Hepatocyte (in vitro differentiated cells): ENCODE results near the gene RUNX1. TPM values are rescaled to one million over a fixed set of nuclear protein-coding genes. Genes with fewer than 3 reads are reported as not detected.

Source experiments
- DNase-seq: peaks from one replicate; pipeline ENCODE4 v3.0.0-alpha.2; 2016; ENCODE audit warnings: low spot score
- H2AFZ ChIP-seq: fragments of 200-600 bp; sonication (generic); 2 replicates; pipeline ENCODE4 v1.6.0; 2016; ENCODE audit warnings: antibody characterized with exemption, mild to moderate bottlenecking
- H3K27ac ChIP-seq: fragments of 200-600 bp; sonication (generic); 2 replicates; pipeline ENCODE4 v1.5.1; 2016; ENCODE audit warnings: mild to moderate bottlenecking
- H3K27me3 ChIP-seq: fragments of 200-600 bp; sonication (generic); 2 replicates; pipeline ENCODE4 v1.6.1; 2016
- H3K36me3 ChIP-seq: fragments of 200-600 bp; sonication (generic); replicated peaks from 2 replicates; pipeline ENCODE4 v1.5.1; 2016; ENCODE audit warnings: low read depth; ENCODE audit not compliant: insufficient read depth
- H3K4me1 ChIP-seq: fragments of 200-600 bp; sonication (generic); 2 replicates; pipeline ENCODE4 v1.5.1; 2016; ENCODE audit warnings: mild to moderate bottlenecking, moderate library complexity; ENCODE audit not compliant: insufficient read depth
- H3K4me2 ChIP-seq: fragments of 200-600 bp; sonication (generic); 2 replicates; pipeline ENCODE4 v1.6.0; 2016
- H3K4me3 ChIP-seq: fragments of 200-600 bp; sonication (generic); 2 replicates; pipeline ENCODE4 v1.5.1; 2016; ENCODE audit warnings: mild to moderate bottlenecking
- H3K79me2 ChIP-seq: fragments of 200-600 bp; sonication (generic); 2 replicates; pipeline ENCODE4 v1.6.0; 2017; ENCODE audit warnings: mild to moderate bottlenecking
- H3K9me2 ChIP-seq: fragments of 200-600 bp; sonication (generic); replicated peaks from 2 replicates; pipeline ENCODE4 v1.6.0; 2017; ENCODE audit warnings: mild to moderate bottlenecking; ENCODE audit not compliant: insufficient read depth
- H3K9me3 ChIP-seq: fragments of 200-600 bp; sonication (generic); 2 replicates; pipeline ENCODE4 v1.5.1; 2016; ENCODE audit warnings: low read depth, mild to moderate bottlenecking
- H4K20me1 ChIP-seq: fragments of 200-600 bp; sonication (generic); 2 replicates; pipeline ENCODE4 v1.6.0; 2016; ENCODE audit warnings: mild to moderate bottlenecking; ENCODE audit not compliant: insufficient read depth, poor library complexity, severe bottlenecking
- CTCF ChIP-seq: fragments of 200-600 bp; sonication (generic); IDR thresholded peaks from 2 replicates; pipeline ENCODE4 v1.5.1; 2016; ENCODE audit warnings: antibody characterized with exemption, mild to moderate bottlenecking; ENCODE audit not compliant: poor library complexity
- EZH2 ChIP-seq: fragments of 200-600 bp; sonication (generic); IDR thresholded peaks from 2 replicates; pipeline ENCODE4 v1.6.1; 2016; ENCODE audit warnings: antibody characterized with exemption, mild to moderate bottlenecking, borderline replicate concordance
- EZH2phosphoT487 ChIP-seq: fragments of 200-600 bp; sonication (generic); IDR thresholded peaks from one replicate; pipeline ENCODE4 v1.6.1; 2018; ENCODE audit warnings: antibody characterized with exemption, mild to moderate bottlenecking, low read depth, moderate library complexity; ENCODE audit not compliant: unreplicated experiment, severe bottlenecking
- WGBS: methylation state at CpG from one replicate; pipeline ENCODE4 v1.1.6; 2016; ENCODE audit warnings: low lambda C conversion rate; ENCODE audit errors: missing lambda C conversion rate; 5-methylcytosine and 5-hydroxymethylcytosine counted together
- polyA plus RNA-seq: library from polyadenylated mRNA; unstranded; fragments of >200 nt; fragmentation: Nextera tagmentation; extraction: Ambion mirVana; gene quantifications from 2 replicates; pipeline ENCODE4 v1.2.1, GENCODE V29; 2016
- total RNA-seq: library from RNA; depleted of rRNA; stranded (reverse); fragments of >200 nt; gene quantifications from 2 replicates; pipeline ENCODE4 v1.2.3, GENCODE V29; 2014

RUNX1 gene
- total and polyA plus RNA-seq, 2 experiments from 2014 or later, result 8.5 to 10.9 TPM

GRCh38 chr21:34782506-34783360, 266.4 kb downstream of the RUNX1 start:
- H3K4me2 ChIP-seq, result no peak overlapping the region
- DNase-seq, result no peak
- H3K4me3 ChIP-seq, result no peak overlapping the region
- no peaks in the 10 kb centered on the region for H3K27me3 ChIP-seq
- no peaks in the 10 kb centered on the region for H3K4me1 ChIP-seq
- H3K36me3 ChIP-seq, result no peaks in the 10 kb centered on the region
- no peaks in the 10 kb centered on the region for H3K79me2 ChIP-seq
- 69% methylated on average over 11 of the region's 11 CpGs for whole genome bisulfite sequencing
- no peak overlapping the region for H2AFZ ChIP-seq
- H3K9me3 ChIP-seq, result no peaks in the 10 kb centered on the region
- H3K9me2 ChIP-seq, result no peaks in the 10 kb centered on the region
- H3K27ac ChIP-seq, result no peak overlapping the region
- TF ChIP-seq CTCF, result no peak
- TF ChIP-seq EZH2phosphoT487, result no peak
- no peak for TF ChIP-seq EZH2
- H4K20me1 ChIP-seq, result no peaks in the 10 kb centered on the region

- H3K9me3 ChIP-seq, result no peaks in the 10 kb centered on the region
- no peak overlapping the region for H2AFZ ChIP-seq
- no peak for DNase-seq
- TF ChIP-seq CTCF, result no peak
- H3K27ac ChIP-seq, result no peak overlapping the region
- H3K27me3 ChIP-seq, result no peaks in the 10 kb centered on the region
- no peaks in the 10 kb centered on the region for H3K4me1 ChIP-seq
- H3K4me2 ChIP-seq, result no peak overlapping the region
- H3K36me3 ChIP-seq, result no peaks in the 10 kb centered on the region
- no peaks in the 10 kb centered on the region for H3K9me2 ChIP-seq
- WGBS, result 80% methylated on average over 7 of the region's 7 CpGs
- no peaks in the 10 kb centered on the region for H3K79me2 ChIP-seq
- H4K20me1 ChIP-seq, result no peaks in the 10 kb centered on the region
- no peak overlapping the region for H3K4me3 ChIP-seq
These were observed 267.6 kb downstream of the RUNX1 start for GRCh38 chr21:34781526-34781925.

- H3K27me3 ChIP-seq, result no peaks in the 10 kb centered on the region
- H3K9me3 ChIP-seq, result no peaks in the 10 kb centered on the region
- no peak overlapping the region for H3K4me2 ChIP-seq
- 79% methylated on average over 1 of the region's 2 CpGs for WGBS
- H3K4me1 ChIP-seq, result no peaks in the 10 kb centered on the region
- no peaks in the 10 kb centered on the region for H3K36me3 ChIP-seq
- no peaks in the 10 kb centered on the region for H3K79me2 ChIP-seq
- no peak overlapping the region for H2AFZ ChIP-seq
- no peak for DNase-seq
- TF ChIP-seq CTCF (no peak), EZH2phosphoT487 (no peak), EZH2 (no peak)
- no peaks in the 10 kb centered on the region for H3K9me2 ChIP-seq
- no peak overlapping the region for H3K4me3 ChIP-seq
- no peak overlapping the region for H3K27ac ChIP-seq
- H4K20me1 ChIP-seq, result no peaks in the 10 kb centered on the region
These were observed 269.2 kb downstream of the RUNX1 start for GRCh38 chr21:34779860-34780259.

GRCh38 chr21:34775793-34776192, 273.3 kb downstream of the RUNX1 start:
- Histone ChIP-seq H3K4me2 (no peak overlapping the region), H3K9me2 (no peaks in the 10 kb centered on the region), H3K9me3 (no peaks in the 10 kb centered on the region), H3K79me2 (no peaks in the 10 kb centered on the region), H2AFZ (no peak overlapping the region), H3K27me3 (no peaks in the 10 kb centered on the region), H3K27ac (peak overlapping the region; percentile 1), H3K4me3 (no peak overlapping the region), H3K4me1 (no peaks in the 10 kb centered on the region), H3K36me3 (no peaks in the 10 kb centered on the region), H4K20me1 (no peaks in the 10 kb centered on the region)
- DNase-seq, result no peak
- TF ChIP-seq EZH2phosphoT487, result no peak
- TF ChIP-seq EZH2, result no peak
- TF ChIP-seq CTCF, result no peak
- WGBS, result 45% methylated on average over 7 of the region's 7 CpGs
